Activated CD8-positive, alpha-beta memory T cell treated with anti-CD3 and anti-CD28 coated beads, Interleukin-2, amount 50 U/mL, for 24 hours (primary cell): ENCODE data around the gene HSD17B8.
"Not testable (repeated sequence)": the region's sequence is repeated elsewhere in the genome, so short reads cannot be mapped to it uniquely, and the experiment has no call there.

ENCODE experiments used
- DNase-seq: peaks from one replicate; pipeline ENCODE4 v3.0.0-alpha.2; 2020; ENCODE audit errors: extremely low read depth

HSD17B8 gene

GRCh38 chr6:33206027-33206863 lies 1.8 kb downstream of the HSD17B8 start:
- no peak for DNase-seq

DNA sequence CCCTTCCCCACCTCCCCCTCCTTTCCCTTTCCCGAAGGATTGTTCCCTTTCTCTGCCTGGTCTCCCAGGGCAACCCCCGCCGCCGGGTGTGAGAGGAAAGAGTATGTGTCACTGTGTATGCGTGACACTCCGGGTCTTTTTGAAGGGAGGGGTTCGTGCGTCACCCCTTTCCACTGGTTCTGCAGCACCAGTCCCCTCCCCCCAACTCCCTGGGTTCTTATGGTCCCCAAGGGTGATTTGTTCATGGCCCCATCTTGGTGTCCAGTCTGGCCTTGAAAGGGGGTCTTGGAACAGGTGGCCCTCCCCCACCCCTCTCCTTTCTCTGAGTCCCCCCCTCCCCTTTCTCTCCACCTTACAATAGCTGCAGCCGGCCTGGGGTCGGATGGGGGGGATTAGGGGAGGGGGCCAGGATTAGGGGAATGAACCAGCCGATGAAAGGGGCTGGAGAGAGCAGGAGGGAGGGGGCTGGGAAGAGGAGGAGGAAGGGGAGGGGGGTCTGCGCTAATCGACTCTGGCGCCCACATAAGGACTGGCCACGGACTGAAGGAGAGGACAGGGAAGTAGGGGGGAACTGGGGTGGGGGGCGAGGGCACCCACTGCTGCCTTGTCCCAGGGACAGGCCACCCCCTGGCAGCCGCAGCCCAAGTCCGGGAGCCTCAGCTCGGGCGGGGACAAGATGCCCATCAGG lies 2.6 kb downstream of the HSD17B8 start:
- DNase-seq = no peak

GRCh38 chr6:33207552-33208090 lies 3.2 kb downstream of the HSD17B8 start:
- DNase-seq = no peak

DNA sequence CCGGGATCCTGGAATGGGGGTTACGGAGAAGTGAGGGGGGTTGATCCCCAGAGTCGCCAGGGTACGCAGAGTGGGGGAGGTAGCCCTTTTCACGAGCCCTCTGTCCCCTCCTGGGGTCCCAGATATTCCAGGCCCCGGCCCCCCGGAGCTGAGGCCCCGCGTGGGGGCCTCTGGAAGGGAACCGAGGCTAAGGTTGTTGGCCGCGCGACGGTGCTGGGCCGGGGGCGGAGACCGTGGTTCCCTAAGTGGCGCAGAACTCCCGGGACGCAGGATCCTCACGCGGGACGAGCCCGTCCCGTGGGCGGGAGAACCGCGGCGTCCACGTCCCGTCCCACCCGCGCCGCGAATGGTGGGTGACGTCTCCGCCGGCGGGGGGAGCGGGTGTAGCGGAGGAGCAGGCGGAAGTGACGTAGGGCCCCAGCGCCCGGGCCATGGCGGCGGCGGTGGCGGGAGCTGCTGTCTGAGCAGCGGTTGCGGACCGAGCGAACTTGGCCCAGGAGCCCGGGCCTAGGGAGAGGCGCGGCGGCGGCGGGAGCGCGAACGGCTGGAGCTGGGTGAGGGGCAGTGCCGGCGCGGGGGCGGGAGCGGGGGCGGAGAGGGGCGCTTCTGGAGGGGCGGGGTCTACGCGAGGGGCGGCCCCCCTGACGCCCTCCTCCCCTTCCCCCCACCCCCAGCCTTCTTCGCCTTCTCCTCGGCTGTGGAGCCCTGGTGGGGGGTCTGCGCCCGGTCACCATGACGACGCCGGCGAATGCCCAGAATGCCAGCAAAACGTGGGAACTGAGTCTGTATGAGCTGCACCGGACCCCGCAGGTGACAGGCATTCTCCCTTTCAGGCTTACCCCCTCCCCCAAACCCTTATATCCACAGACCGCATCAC lies 3.9 kb downstream of the HSD17B8 start, which contains the start of gene RING1:
Gene RING1 (plus strand): TSS at position 410 of the 877 bp plus-strand sequence. CDS start 323 bp downstream, at position 733.
- DNase-seq = no peak

GRCh38 chr6:33209856-33210255 lies 5.4 kb downstream of the HSD17B8 start:
- DNase-seq = no peak

GRCh38 chr6:33211136-33211535 lies 6.7 kb downstream of the HSD17B8 start:
- no peak for DNase-seq

DNA sequence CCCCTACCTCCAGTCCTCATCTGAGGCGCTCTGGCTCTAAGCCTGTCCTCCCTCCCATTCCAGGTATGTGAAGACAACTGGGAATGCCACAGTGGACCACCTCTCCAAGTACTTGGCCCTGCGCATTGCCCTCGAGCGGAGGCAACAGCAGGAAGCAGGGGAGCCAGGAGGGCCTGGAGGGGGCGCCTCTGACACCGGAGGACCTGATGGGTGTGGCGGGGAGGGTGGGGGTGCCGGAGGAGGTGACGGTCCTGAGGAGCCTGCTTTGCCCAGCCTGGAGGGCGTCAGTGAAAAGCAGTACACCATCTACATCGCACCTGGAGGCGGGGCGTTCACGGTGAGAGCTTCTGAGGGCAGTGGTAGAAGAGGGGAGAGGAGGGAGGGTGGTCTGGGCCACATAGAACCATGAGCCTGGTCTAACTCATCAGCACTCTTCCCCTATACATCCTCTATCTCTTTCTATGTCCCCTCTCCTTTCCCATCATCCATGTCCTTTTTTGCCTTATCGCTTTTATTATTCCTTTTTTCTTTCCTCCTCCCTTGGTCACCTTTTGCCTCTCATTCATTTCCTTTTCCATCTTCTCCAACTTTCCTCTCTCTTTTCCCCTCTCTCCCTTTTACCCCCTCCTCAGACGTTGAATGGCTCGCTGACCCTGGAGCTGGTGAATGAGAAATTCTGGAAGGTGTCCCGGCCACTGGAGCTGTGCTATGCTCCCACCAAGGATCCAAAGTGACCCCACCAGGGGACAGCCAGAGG lies 7.4 kb downstream of the HSD17B8 start:
- DNase-seq = no peak

- no peak for DNase-seq
Measured at GRCh38 chr6:33212857-33213165, 8.4 kb downstream of the HSD17B8 start.

GRCh38 chr6:33213166-33213988 lies 8.9 kb downstream of the HSD17B8 start:
- no peak for DNase-seq

GRCh38 chr6:33213989-33214335 lies 9.5 kb downstream of the HSD17B8 start:
- DNase-seq = no peak

DNA sequence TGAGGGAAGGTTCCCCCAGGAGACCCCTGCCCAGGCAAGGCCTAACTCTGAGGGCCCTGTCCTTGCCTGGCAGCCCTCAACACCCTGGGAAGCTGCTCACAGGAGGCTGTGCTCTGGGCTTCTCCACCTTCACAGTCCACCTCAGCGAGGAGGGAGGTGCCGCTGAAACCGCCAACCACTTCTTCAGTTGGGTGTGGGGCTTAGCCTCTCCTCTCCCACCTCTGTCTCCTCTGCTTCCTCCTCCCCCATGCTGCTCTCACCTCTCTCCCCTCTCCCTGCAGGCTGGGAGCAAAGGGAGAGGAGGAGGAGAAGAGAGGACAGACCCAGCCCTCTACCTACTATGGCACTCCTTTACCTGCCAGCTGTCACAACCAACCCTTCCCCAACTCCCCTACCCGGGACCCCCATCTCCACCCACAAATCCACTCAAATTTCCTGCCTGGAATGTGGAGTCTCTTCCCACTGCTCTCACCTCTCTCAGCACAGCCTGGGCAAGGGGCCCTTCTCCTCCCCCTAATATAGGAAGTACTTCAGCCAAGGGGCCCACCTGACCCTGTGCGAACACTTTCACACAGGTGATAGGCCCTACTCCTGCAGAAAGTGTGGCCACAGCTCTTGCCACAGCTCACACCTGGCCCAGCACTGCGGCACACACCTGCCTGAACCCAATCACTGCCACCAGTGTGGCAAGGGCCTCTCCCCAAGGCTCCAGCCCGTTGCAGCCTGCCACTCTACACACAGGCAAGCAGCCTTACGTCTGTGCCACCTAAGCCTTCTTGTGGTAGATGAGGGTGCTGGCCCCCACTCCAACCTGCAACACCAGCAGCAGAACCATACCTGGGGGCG lies 11.0 kb downstream of the HSD17B8 start:
- no peak for DNase-seq

DNA sequence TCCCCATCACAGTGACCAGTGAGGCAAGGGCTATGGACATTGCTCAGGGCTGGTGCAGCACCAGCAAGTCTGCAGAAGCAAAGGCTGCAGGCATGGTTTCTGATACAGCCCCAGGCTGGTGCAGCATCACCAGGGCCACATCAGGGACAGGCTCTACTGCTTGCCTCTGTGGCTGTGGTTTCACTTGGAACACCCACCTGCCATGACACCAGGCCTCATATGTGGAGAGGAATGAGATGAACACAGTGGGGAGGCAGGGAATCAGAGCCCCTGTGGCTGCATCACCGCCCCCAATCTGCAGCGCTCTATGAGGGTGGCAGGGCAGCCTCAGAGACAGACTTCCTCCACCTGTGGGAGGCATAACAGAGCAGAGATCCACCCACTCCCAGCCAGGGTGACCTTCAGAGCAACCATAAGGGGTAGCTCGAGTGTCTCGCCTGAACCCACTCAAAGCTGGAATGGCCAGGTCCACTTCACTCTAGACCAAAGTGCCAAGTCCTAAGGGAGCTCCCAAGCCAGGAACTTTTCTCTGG lies 11.7 kb downstream of the HSD17B8 start:
- no peak for DNase-seq

DNA sequence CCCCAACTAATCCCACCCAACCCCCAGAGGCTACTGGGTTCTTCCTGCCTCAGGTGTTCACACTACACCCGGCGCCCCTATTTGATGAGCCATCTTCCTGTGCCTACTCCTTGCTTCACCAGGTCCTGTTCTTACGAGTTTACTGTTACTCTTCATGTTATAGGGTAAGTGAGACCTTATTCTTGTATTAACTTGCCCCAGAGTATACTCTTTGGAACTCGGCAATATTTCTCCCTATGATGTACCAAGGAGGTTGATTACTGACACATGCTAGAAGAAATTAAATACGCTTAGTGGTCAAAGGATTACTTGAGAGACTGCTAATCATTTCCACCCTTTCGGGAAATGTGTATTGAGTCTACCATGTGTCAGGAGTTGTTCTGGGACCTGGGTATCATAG lies 12.8 kb downstream of the HSD17B8 start:
- DNase-seq = no peak

- DNase-seq = no peak
Measured at GRCh38 chr6:33217681-33218080, 13.2 kb downstream of the HSD17B8 start.

DNA sequence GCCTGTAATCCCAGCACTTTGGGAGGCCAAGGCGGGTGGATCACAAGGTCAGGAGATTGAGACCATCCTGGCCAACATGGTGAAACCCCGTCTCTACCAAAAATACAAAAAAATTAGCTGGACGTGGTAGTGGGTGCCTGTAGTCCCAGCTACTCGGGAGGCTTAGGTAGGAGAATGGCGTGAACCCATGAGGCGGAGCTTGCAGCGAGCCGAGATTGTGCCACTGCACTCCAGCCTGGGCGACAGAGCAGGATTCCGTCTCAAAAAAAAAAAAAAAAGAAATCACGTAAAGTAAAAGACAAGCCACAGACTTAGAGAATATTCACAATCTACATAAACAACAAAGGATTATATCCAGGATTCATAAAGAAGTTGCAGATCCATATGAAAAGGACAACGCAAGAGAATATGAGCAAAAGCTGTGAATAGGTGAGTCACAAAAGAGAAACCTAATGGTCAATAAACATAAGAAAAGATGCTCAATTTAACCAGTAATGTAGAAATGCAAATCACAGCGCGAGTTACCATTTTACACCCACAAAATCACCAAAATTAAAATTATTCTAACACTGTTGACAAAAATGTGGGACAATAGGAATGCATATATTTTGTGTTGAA lies 22.2 kb downstream of the HSD17B8 start:
- not testable (repeated sequence) for DNase-seq

GRCh38 chr6:33235221-33235634 lies 30.8 kb downstream of the HSD17B8 start:
- no peak for DNase-seq

- no peak for DNase-seq
Measured at GRCh38 chr6:33236328-33236727, 31.9 kb downstream of the HSD17B8 start.

- DNase-seq = no peak
Measured at GRCh38 chr6:33236852-33237251, 32.4 kb downstream of the HSD17B8 start.

GRCh38 chr6:33237741-33238140 lies 33.3 kb downstream of the HSD17B8 start:
- DNase-seq = no peak
